Mesangial cell (primary cell): ENCODE data around the gene ANGPTL7. TPM values are rescaled to one million over a fixed set of nuclear protein-coding genes. Genes with fewer than 3 reads are reported as not detected.

ENCODE experiments used
- total RNA-seq: library from RNA; depleted of rRNA; stranded (reverse); fragments of >200 nt; gene quantifications from 2 replicates; pipeline ENCODE4 v1.2.3, GENCODE V29; 2015

ANGPTL7 gene
- total RNA-seq = 0.25 TPM in 1 of 2 replicates, not detected in the other

GRCh38 chr1:11188858-11189451, at the start of gene ANGPTL7:
Gene ANGPTL7 (plus strand): TSS chr1:11189355. CDS start chr1:11189580, 225 bp downstream.

Other genes with a start within 250 kb of the ANGPTL7 start
- 53.5 and 57.8 TPM in 2 replicates for gene TARDBP, start 176.7 kb upstream of the ANGPTL7 start, total RNA-seq
- not detected in 2 replicates for gene MASP2, start 142.1 kb upstream of the ANGPTL7 start, total RNA-seq
- gene SRM, start 129.3 kb upstream of the ANGPTL7 start, total RNA-seq = 67.8 and 150 TPM in 2 replicates
- gene EXOSC10, start 89.5 kb upstream of the ANGPTL7 start, total RNA-seq = 39.2 and 59.6 TPM in 2 replicates
- 34.5 and 39.9 TPM in 2 replicates for gene MTOR, start 73.2 kb downstream of the ANGPTL7 start, total RNA-seq
- gene UBIAD1, start 83.8 kb downstream of the ANGPTL7 start, total RNA-seq = 13.4 and 13.9 TPM in 2 replicates